HG03159 (cell line): ENCODE results near the gene IL18R1.
A peak's percentile ranks its signal among the peaks of the same experiment; 100 is the strongest.

Experiments used
- ATAC-seq: cut with Tn5 transposase; IDR thresholded peaks from one replicate; pipeline ENCODE4 v1.9.1; 2021; ENCODE audit warnings: mild to moderate bottlenecking, moderate library complexity; ENCODE audit not compliant: unreplicated experiment

The IL18R1 gene

DNA sequence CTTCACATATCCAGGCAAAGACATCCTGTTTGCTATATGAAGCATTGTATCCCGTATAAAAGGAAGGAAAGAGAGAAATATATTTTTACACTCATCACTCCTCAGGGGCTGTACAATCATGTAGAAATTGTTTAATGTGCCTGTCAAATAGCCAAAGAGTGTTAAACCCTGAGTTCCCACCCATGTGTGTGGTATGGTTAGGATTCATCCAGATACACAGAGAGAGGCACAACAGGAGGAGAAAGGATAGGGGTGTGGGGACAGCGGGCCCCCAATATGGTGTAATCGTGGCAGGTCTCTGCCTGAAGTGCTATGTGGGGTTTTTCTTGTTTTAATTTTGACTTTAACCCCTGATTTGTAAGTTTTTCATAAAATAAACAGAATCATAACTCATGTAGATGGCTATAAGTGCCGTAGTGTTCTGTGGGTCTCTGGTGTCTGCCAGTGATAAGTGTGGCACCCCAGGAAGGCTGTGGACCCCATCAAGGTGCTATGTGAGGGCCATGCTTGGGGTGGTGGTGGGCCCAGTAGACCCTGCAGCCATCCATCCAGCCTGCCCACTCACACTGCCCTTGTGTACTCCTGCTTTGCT, 10.2 kb upstream of the IL18R1 start:
- ATAC-seq: no peak

DNA sequence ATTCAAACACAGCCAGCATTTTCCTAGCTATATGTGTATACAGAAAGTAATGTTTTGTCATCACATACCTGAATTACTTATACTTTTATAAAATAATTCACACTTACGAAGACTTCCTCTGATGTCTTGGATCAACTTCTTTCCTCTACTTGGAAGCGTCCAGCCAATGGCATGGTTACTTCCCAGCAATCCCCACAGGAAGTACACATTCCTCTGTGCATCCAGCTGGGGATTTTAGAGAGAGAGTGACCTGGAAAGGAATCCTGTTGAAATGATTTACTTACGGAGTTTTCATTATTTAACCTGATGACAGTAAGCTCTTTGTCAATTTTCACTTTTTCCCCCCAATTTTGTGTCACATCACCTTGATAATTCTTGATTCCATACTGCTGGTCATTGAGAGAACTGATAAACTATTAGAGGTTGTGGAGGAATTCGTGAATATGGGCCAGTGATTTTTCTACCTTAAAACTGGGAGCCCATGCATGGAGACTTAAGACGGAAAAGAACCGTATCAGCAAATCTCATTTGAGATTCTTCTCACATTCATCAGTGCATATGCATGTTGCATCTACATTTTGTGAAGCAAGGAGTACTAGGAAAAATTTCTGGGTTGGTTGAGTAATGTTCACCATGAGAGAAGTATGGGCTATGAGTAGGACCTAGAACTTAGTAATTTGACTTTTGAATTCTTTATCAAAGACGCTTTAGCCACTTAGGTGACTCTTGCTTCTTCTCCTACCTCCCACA, 9.0 kb upstream of the IL18R1 start:
- ATAC-seq: no peak

DNA sequence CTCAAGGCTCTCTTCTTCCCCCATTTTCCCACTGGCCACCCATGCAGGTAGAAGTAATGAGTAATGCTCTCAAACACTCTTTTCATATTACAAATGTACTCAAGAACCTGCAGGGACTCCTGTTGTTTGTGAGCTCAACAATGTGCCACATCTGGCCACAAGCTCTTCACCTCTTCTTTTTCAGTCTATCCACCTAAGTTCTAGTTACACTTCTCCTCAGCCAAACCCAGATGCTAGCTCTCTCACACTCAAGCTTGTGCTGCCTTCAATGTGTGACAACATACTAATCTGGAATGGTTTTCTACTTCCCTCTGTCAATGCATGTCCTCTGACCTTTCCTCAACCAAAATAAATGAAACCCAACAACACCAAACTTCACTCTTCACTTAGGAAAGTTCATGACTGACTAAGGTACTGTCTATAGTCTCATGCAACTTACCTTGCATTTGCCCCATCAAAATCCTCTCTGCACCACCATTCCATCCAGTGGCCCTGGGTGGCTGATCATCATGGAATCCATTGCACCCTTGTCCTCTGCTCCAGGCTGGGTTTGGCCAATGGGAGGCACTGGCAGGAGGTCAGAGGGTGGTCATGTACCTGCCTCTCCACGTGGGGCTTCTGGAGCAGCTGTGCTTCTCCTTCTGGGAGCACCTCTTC, 5.3 kb upstream of the IL18R1 start:
- no peak for ATAC-seq

DNA sequence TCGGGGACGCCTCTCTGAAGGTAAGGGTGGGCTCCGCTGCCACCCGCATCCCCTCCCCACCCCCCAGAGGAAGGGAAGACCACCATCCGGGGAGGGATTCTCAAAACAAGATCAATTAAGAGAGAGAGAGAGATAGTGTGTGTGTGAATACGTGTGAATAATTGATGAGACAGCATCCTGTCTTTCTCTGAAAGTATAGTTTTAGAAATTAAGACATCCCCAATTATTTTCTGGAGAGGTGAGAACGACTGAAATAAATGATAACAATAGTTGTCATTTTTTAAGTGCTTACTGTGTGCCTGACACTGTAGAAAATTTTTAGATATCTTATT, 751 bp downstream of the IL18R1 start:
- peak; percentile 2 for ATAC-seq

DNA sequence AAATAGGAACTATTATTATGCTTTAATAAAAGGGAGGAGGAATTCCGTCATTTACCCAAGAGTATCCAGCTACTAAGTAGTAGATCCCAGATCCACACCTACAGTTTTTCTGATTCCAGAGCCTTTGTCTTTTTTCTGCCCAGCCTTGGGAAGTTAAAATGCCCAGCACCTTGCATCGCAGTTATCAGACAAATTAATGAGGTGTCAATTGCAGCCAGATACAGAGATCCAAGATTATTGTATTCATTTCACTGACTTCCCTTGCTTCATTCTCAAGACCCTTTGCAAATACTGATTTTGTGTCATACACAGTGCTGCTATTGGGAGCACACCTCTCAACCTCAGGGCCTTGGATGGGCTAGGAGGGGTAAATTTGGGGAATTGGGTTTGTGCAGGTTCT, 1.1 kb downstream of the IL18R1 start:
- ATAC-seq: no peak

DNA sequence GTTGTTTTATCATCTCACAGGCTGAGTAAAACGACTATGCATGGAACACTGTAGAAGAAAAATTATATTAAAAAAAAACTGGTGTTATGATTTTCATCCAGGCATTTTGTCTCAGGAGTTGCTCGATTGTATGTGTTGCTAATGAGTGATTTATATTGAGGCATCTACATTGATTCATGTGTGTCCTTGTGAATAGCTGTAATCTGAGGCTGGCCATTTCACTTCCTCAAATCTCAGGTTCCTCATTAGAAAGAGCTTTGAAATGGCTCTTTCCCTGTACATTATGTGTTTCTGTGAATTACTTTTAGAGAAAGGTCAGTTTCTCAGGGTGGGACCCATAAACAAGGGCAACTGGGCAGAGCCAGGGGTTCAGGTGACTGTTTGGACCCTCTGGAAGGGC, 2.3 kb downstream of the IL18R1 start:
- ATAC-seq: no peak

DNA sequence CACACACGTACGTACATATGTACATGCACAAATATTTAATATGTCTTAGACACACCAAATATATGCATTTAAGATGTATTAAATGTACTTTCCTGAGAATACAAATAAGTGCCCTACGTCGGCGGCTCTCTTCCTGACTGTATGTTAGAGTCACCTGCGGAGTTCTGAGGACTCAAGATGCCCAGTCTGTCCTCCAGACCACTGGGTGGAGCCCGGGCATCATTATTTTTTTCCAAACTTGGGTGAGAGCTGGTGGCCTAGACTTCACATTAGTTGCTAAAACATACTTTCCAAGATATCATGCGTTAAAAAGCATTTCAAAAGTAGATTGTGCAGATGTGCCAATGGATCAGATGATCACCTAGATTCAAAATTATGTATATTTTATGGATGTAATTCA, 2.9 kb downstream of the IL18R1 start:
- no peak for ATAC-seq

DNA sequence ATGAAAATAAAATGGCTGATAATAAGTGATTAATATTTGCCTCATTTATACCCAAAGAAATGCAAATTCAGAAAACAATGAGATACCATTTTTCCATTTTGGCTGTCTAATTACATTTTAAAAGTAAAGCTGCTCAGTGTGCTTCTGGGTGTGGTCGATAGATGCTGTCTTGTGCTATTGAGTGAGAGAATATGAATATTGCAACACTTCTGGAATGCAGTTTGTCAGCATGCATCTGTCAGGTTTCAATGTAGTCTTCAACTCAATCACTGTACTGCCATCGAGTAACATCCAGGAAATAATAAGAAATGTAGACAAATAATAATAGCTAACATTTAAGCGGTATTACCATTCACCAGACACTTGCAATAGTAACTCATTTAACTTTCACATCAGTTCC, 3.9 kb downstream of the IL18R1 start:
- no peak for ATAC-seq

DNA sequence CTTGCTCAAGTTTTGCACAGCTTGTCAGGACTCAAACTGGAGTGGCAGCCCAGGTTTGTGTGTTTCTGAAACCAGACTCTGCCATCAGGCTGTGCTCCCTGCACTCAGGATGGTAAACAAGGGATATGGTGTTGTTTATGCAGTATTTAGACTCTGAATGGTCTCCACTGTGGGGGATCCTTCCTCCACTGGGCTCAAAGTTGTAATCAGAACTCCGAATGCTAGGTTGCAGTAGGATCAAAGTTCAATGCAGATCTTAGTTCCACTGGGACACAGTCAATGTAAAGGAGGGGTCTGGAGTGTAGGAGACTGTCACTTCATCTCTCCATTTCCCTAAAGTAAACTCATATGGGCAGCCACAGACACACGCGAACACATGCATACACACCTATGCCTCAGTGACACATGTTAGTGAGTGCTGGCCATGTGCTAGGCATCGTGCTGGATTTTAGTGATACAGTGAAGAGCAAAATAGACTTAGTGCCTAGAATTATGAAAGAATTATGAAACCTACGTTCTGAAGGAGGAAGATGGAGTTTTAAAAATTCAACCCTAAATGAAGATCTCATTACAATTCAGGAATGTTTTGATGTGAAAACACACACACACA, 6.1 kb downstream of the IL18R1 start:
- no peak for ATAC-seq

DNA sequence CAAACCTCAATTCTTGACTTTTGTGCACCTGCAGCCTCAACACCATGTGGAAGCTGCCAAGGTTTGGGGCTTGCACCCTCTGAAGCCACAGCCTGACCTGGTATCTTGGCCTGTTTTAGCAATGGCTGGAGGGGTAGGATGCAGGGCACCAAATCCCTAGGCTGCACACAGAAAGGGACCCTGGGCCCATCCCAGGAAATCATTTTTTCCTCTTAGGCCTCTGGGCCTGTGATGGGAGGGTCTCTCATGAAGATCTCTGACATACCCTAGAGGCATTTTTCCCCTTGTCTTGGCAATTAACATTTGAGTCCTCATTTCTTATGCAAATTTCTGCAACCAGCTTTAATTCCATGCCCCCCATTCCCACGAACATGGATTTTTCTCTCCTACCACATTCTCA, 10.2 kb downstream of the IL18R1 start:
- ATAC-seq: no peak

DNA sequence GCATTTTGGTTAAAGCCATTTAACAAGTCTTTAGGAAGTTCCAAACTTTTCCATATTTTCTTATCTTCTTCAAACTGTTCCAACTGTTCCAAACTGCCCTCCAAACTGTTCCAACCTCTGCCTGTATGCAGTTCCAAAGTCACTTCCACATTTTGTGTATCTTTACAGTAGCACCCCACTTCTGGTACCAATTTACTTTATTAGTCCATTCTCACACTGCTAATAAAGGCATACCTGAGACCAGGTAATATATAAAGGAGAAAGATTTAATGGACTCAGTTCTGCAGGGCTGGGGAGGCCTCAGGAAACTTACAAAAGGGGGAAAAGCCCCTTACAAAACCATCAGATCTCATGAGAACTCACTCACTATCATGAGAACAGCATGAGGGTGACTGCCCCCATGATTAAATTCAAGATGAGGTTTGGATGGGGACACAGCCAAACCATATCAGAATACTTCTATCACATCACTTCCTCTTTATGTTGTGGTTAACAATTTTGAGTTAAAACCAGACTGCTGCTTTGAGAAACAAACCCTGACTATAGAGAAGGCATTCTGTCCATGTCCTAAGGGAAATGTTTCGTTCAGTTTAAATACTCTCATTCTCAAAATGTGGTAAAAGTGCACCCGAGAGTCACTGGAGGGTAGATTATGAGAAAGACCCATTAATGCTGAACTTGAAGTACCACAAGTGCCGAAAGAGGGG, 11.0 kb downstream of the IL18R1 start:
- peak; percentile 80 for ATAC-seq

DNA sequence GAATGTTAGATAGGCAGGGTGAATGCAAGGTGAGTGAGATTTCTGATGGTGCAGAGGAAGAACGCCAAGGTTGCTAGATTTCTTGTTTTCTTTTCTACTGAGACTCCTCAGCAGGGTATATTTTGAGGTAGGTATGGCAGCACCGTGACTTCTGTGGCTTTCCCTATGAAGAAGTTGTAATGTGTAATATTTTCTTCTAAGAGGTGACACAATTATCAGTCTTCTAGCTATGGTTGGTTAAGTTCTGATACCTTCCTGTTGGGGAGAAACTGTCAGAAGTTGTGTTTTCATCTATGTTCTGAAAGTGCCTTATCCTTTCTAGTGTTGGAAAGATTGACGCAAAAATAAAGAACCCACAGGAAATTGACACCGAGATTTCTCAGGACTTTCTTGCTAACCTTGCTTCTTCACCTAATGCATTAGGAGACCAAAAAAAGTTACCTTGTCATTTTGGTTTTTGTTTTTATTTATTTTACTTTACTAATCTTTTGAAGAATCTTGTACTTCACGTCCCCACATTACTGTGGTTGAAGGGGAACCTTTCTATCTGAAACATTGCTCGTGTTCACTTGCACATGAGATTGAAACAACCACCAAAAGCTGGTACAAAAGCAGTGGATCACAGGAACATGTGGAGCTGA, 11.9 kb downstream of the IL18R1 start:
- peak; percentile 60 for ATAC-seq

DNA sequence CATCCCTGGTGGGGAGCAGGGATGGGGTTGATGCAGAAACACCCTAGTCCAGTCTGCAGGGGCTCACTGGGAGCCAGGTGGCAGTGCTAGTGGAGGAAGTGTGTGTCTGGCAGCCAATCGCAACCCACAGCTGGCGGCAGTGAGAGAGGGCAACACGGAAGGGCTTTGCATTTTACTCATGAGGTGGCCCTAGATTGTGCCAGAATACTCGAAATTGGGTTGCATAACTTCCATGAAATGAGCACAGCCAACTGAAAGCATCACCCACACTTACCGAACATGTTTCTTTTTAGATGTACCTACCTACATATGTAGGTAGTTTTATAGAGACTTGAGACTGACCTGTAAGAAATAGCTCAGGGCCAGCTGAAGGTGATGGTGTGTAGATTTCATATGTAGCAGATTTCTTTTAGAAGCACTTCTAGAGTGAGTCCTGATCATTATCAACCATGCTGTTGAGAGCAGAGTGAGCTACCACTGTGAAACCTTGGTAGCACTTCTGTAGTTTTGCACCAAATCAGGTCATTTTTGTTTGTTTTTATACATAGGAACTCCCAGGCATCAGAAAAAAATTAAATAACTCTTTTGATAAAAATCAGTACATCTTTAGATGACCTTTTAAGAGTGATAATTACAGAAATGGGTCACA, 13.0 kb downstream of the IL18R1 start:
- no peak for ATAC-seq

DNA sequence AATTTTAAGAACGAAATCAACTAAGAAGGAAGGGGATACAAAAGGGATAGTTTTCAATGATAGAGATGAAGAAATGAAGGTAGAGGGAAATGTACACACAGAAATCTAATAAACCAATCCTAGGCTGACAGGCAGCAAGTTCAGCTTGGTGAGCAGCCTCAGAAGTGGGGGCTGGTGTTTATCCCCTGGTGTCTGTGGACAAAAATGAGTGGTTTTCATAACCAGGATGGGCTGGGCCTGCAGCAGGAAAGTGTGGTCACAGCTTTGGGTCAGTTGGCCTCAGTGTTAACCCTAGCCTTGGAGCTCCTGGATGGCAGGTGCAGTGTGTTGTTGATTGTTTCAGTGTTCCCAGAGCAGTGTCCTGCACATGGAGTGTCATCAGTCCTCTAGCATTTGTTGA, 14.3 kb downstream of the IL18R1 start:
- no peak for ATAC-seq

DNA sequence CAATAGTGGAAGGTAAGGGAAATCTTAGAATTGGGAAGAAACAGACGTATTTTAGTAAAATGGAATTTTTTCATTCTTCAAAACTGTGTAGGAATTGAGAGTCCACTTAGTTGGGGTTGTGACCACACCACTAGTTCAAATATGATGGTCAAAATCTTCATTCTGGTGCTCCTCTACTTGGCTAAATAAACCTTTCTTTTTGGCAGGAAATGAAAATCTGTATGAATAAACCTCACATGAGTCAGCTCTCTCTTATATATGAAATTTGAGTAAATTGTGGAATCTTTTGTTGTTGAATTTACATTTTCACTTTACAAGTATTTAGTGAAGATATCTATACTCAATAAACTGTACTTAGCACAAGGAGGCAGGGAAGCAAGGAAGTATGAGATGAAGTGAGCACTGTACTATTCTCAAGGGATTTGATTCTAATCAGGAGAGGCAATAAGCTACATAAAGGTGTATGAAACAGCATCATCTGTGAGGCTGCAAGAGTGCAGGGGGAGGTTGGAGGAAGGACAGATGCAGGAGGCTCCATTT, 20.5 kb downstream of the IL18R1 start:
- no peak for ATAC-seq

DNA sequence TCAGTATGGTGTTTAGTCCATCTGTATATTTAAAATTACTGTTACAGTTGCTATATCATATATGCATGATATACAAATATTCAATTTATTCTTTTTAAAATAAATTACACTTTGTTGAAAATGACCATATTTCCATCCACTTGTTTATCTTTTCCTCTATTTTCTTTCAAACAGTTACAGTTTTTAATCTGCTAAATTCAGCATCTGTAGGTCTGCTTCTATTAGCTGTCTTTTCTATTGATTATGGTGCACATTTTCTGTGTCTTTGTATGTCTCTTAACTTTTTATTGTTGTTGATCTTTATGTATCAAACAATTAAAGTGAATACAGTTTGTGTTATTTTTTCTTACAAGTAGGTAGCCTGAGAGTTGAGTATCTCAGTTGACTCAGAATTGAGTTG, 28.1 kb downstream of the IL18R1 start:
- ATAC-seq: no peak

DNA sequence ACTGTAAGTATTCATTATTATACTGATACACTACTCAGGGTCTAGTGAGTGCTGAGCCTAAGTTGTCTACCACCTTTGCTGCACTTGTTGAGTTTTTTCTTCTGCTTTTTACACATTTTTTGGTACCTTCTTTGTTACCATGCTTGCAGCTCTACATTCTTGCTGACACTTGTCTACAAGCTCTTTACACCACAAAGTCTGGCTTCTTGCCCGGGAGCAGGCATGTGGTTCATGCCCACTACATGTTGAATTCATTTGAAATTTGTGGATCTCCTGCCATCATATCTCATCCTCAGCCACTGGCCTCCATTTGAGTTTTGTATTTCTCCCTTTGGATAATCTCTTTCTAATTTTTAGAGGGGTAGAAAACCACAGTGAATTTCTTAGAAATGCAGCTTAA, 29.9 kb downstream of the IL18R1 start:
- ATAC-seq: no peak

DNA sequence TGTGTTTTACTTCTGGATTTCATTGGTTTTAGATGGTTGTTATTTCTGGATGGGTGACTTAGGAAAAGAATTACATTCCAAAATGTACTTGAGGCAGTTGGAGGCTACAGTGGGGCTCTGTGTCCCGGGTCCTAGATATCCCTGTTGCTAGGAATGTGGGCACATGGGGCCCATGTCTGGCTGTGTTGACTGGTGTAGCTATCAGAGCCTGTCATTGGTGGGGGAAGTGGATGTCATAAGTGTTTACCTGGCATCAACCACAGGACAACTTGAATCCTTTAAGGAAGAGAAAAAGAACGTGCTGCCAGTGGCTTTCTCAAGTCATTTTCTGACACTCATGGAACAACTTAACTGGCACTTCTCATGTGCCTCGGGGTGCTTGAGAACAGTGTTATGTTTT, 30.4 kb downstream of the IL18R1 start:
- no peak for ATAC-seq

DNA sequence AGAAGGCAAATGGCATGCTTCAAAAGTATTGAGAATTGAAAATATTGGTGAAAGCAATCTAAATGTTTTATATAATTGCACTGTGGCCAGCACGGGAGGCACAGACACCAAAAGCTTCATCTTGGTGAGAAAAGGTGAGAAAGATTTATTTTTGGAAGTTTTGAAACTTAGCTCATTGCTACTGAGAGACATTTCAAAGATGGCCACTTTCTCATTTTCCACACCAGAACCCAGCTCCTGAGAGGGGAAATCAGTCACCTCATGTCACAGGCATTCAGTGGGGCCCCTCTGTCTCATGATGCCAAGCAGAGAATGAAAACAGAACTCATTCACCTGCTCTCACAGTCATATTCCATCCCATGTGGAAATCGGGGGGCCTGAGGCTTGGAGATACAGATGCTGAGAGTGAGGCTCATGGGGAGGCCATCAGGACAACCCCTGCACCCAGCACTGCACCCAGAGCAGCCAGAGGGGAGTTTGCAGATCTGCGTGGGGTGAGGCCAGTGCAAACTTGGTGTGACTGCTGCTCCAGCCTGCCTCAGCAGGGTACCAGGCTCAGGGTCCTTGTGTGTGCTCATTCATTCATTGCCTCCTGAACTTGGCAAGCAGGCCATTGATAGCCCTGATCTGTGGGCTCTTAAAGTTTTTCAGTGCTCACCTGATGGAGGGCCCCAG, 31.4 kb downstream of the IL18R1 start:
- no peak for ATAC-seq
